Naive thymus-derived CD8-positive, alpha-beta T cell (primary cell): Measurements from ENCODE around the gene GREB1. TPM values are rescaled to one million over a fixed set of nuclear protein-coding genes. Genes with fewer than 3 reads are reported as not detected.
A peak's percentile ranks its signal among the peaks of the same experiment; 100 is the strongest.

Experiments
- ATAC-seq, 2 donors: fragments of 150-1000 bp; cut with Tn5 transposase in 1 of 2; sonication (Bioruptor Pico), chemical (Tn5 transposase) in 1 of 2; 1 replicate in 1 of 2; 2 replicates in 1 of 2; pipeline ENCODE4 v1.10.0; 2021; ENCODE audit warnings: mild to moderate bottlenecking in 2 of 2, moderate library complexity in 2 of 2
- POLR2A ChIA-PET: fragments of 350-600 bp; sonication (Branson Sonifier 250); formaldehyde crosslinking; loops from one replicate; lab custom pipeline; 2021; ENCODE audit warnings: antibody characterized with exemption; lab: Charles Lee
- DNase-seq, 10 donors: peaks; one replicate each; pipeline versions ENCODE4 v3.0.0 to v3.0.0-alpha.2; 2020 to 2022
- H3K27ac Mint-ChIP-seq, 10 donors: one replicate each; pipeline ENCODE4 v1.8.0; 2020 to 2022; ENCODE audit warnings: mild to moderate bottlenecking in 10 of 10, mixed read lengths in 10 of 10, moderate library complexity in 4 of 10, inconsistent platforms in 1 of 10
- H3K27me3 Mint-ChIP-seq, 5 donors: one replicate each; pipeline ENCODE4 v1.8.0; 2021 to 2022; ENCODE audit warnings: mixed read lengths in 5 of 5
- H3K36me3 Mint-ChIP-seq, 3 donors: one replicate each; pipeline ENCODE4 v1.8.0; 2020 to 2022; ENCODE audit warnings: mixed read lengths in 3 of 3, mild to moderate bottlenecking in 2 of 3, inconsistent platforms in 1 of 3
- H3K4me1 Mint-ChIP-seq, 4 donors: one replicate each; pipeline ENCODE4 v1.8.0; 2021 to 2022; ENCODE audit warnings: mixed read lengths in 4 of 4
- H3K4me3 Mint-ChIP-seq, 10 donors: one replicate each; pipeline ENCODE4 v1.8.0; 2020 to 2022; ENCODE audit warnings: mild to moderate bottlenecking in 10 of 10, mixed read lengths in 10 of 10, moderate library complexity in 6 of 10, inconsistent platforms in 1 of 10
- H3K9me3 Mint-ChIP-seq, 9 donors: one replicate each; pipeline ENCODE4 v1.8.0; 2020 to 2022; ENCODE audit warnings: mixed read lengths in 9 of 9, mild to moderate bottlenecking in 3 of 9, inconsistent platforms in 1 of 9, moderate library complexity in 1 of 9
- polyA plus RNA-seq, 3 donors: library from polyadenylated mRNA; unstranded; fragments of 300-500 nt; fragmentation: Illumina TruSeq; gene quantifications; one replicate each; pipeline ENCODE4 v1.2.3, GENCODE V29; 2021
- total RNA-seq, 8 experiments: library from RNA in 2 of 8; stranded (reverse) in 2 of 8; gene quantifications; one replicate each; pipeline ENCODE4 v1.2.3 and lab custom pipeline; 2021 to 2026

The GREB1 gene
- total and polyA plus RNA-seq, 5 experiments from 2014 or later = 0.05 to 1.1 (median 0.41) TPM

- ATAC-seq = no peak
- no peaks in the 10 kb centered on the region for H3K4me1 Mint-ChIP-seq
- DNase-seq = no peak
- peaks cover 7 to 33% (median 15%) of the 10 kb centered on the region in 5 donors for H3K27me3 Mint-ChIP-seq
- peaks cover 0 to 5% (median 0%) of the 10 kb centered on the region in 3 donors for H3K36me3 Mint-ChIP-seq
- H3K9me3 Mint-ChIP-seq = peaks cover 0 to 17% (median 0%) of the 10 kb centered on the region in 9 donors
- no peak overlapping the region for H3K27ac Mint-ChIP-seq
- H3K4me3 Mint-ChIP-seq = no peak overlapping the region
- POLR2A ChIA-PET = interaction anchor here (0.6 kb wide), 1 partner anchor 340 kb away, joined by 3 read pairs; no protein-coding TSS in a partner anchor
These were observed 33.0 kb upstream of the GREB1 start for GRCh38 chr2:11500702-11501303.

- DNase-seq = no peak
- Mint-ChIP-seq H3K27me3 (peaks cover 7 to 33% (median 19%) of the 10 kb centered on the region in 5 donors), H3K4me3 (no peak overlapping the region), H3K4me1 (no peaks in the 10 kb centered on the region), H3K36me3 (peaks cover 0 to 5% (median 0%) of the 10 kb centered on the region in 3 donors), H3K9me3 (peaks cover 0 to 17% (median 0%) of the 10 kb centered on the region in 9 donors), H3K27ac (no peak overlapping the region)
- ATAC-seq = no peak
- POLR2A ChIA-PET = no interaction called here
These were observed 31.0 kb upstream of the GREB1 start for GRCh38 chr2:11502740-11503292.

GRCh38 chr2:11503354-11503927 is 30.4 kb upstream of the GREB1 start:
- H3K36me3 Mint-ChIP-seq = peaks cover 0 to 5% (median 0%) of the 10 kb centered on the region in 3 donors
- peaks cover 7 to 33% (median 19%) of the 10 kb centered on the region in 5 donors for H3K27me3 Mint-ChIP-seq
- ATAC-seq (no peak), DNase-seq (no peak)
- no peak overlapping the region for H3K4me3 Mint-ChIP-seq
- H3K9me3 Mint-ChIP-seq = peaks cover 0 to 17% (median 0%) of the 10 kb centered on the region in 9 donors
- H3K4me1 Mint-ChIP-seq = no peaks in the 10 kb centered on the region
- POLR2A ChIA-PET = no interaction called here
- H3K27ac Mint-ChIP-seq = no peak overlapping the region

- peaks cover 7 to 26% (median 14%) of the 10 kb centered on the region in 5 donors for H3K27me3 Mint-ChIP-seq
- H3K4me1 Mint-ChIP-seq = no peaks in the 10 kb centered on the region
- no peak overlapping the region for H3K4me3 Mint-ChIP-seq
- ATAC-seq (no peak), DNase-seq (no peak)
- H3K27ac Mint-ChIP-seq = no peak overlapping the region
- H3K9me3 Mint-ChIP-seq = peaks cover 0 to 17% (median 0%) of the 10 kb centered on the region in 9 donors
- POLR2A ChIA-PET = no interaction called here
- H3K36me3 Mint-ChIP-seq = peaks cover 0 to 5% (median 0%) of the 10 kb centered on the region in 3 donors
These were observed 27.9 kb upstream of the GREB1 start for GRCh38 chr2:11505652-11506610.

- POLR2A ChIA-PET = no interaction called here
- no peaks in the 10 kb centered on the region for H3K4me1 Mint-ChIP-seq
- H3K27me3 Mint-ChIP-seq = peaks cover 7 to 24% (median 18%) of the 10 kb centered on the region in 5 donors
- DNase-seq (no peak), ATAC-seq (no peak)
- H3K9me3 Mint-ChIP-seq = peaks cover 0 to 17% (median 0%) of the 10 kb centered on the region in 9 donors
- no peak overlapping the region for H3K4me3 Mint-ChIP-seq
- peaks cover 0 to 5% (median 0%) of the 10 kb centered on the region in 3 donors for H3K36me3 Mint-ChIP-seq
- H3K27ac Mint-ChIP-seq = no peak overlapping the region
These were observed 27.3 kb upstream of the GREB1 start for GRCh38 chr2:11506611-11506969.

- no peak for DNase-seq
- H3K27me3 Mint-ChIP-seq = peaks cover 7 to 21% (median 21%) of the 10 kb centered on the region in 5 donors
- POLR2A ChIA-PET = no interaction called here
- H3K9me3 Mint-ChIP-seq = peaks cover 0 to 16% (median 0%) of the 10 kb centered on the region in 9 donors
- no peak overlapping the region for H3K27ac Mint-ChIP-seq
- no peak for ATAC-seq
- H3K4me3 Mint-ChIP-seq = no peak overlapping the region
- peaks cover 0 to 5% (median 0%) of the 10 kb centered on the region in 3 donors for H3K36me3 Mint-ChIP-seq
- no peaks in the 10 kb centered on the region for H3K4me1 Mint-ChIP-seq
These were observed 26.3 kb upstream of the GREB1 start for GRCh38 chr2:11507517-11507916.

GRCh38 chr2:11508279-11508678 is 25.6 kb upstream of the GREB1 start:
- ATAC-seq (no peak), DNase-seq (no peak)
- Mint-ChIP-seq H3K27me3 (peaks cover 7 to 19% (median 17%) of the 10 kb centered on the region in 5 donors), H3K9me3 (peaks cover 0 to 9% (median 0%) of the 10 kb centered on the region in 9 donors), H3K4me1 (no peaks in the 10 kb centered on the region), H3K27ac (peak overlapping the region in 2 of 10 donors; percentile 2 to 15), H3K4me3 (no peak overlapping the region), H3K36me3 (peaks cover 0 to 5% (median 0%) of the 10 kb centered on the region in 3 donors)
- POLR2A ChIA-PET = no interaction called here

- DNase-seq (no peak), ATAC-seq (no peak)
- Mint-ChIP-seq H3K36me3 (no peaks in the 10 kb centered on the region), H3K27ac (no peak overlapping the region), H3K4me1 (no peaks in the 10 kb centered on the region), H3K27me3 (peaks cover 2 to 26% (median 19%) of the 10 kb centered on the region in 5 donors), H3K4me3 (no peak overlapping the region), H3K9me3 (no peaks in the 10 kb centered on the region)
- POLR2A ChIA-PET = no interaction called here
These were observed 24.0 kb upstream of the GREB1 start for GRCh38 chr2:11509657-11510360.

- no peak for ATAC-seq
- DNase-seq = no peak
- POLR2A ChIA-PET = no interaction called here
- Mint-ChIP-seq H3K27ac (no peak overlapping the region), H3K9me3 (no peaks in the 10 kb centered on the region), H3K4me3 (no peak overlapping the region), H3K4me1 (no peaks in the 10 kb centered on the region), H3K36me3 (no peaks in the 10 kb centered on the region), H3K27me3 (peaks cover 4 to 44% (median 17%) of the 10 kb centered on the region in 5 donors)
These were observed 21.4 kb upstream of the GREB1 start for GRCh38 chr2:11512431-11512830.

- Mint-ChIP-seq H3K27me3 (peaks cover 4 to 45% (median 17%) of the 10 kb centered on the region in 5 donors), H3K4me1 (no peaks in the 10 kb centered on the region), H3K4me3 (no peak overlapping the region), H3K27ac (no peak overlapping the region), H3K36me3 (peaks cover 0 to 4% (median 0%) of the 10 kb centered on the region in 3 donors), H3K9me3 (peaks cover 0 to 4% (median 0%) of the 10 kb centered on the region in 9 donors)
- POLR2A ChIA-PET = no interaction called here
- ATAC-seq (no peak), DNase-seq (no peak)
These were observed 20.5 kb upstream of the GREB1 start for GRCh38 chr2:11513319-11513718.

GRCh38 chr2:11514081-11514730 is 19.6 kb upstream of the GREB1 start:
- no peak for DNase-seq
- POLR2A ChIA-PET = no interaction called here
- no peak for ATAC-seq
- no peak overlapping the region for H3K27ac Mint-ChIP-seq
- H3K36me3 Mint-ChIP-seq = peaks cover 0 to 4% (median 0%) of the 10 kb centered on the region in 3 donors
- peaks cover 0 to 11% (median 0%) of the 10 kb centered on the region in 9 donors for H3K9me3 Mint-ChIP-seq
- H3K27me3 Mint-ChIP-seq = peaks cover 4 to 45% (median 16%) of the 10 kb centered on the region in 5 donors
- H3K4me1 Mint-ChIP-seq = no peaks in the 10 kb centered on the region
- no peak overlapping the region for H3K4me3 Mint-ChIP-seq
